NCI-H1092 (cell line): Measurements from ENCODE around the gene TOP3B.

Source experiments
- DNase-seq: peaks from one replicate; lab custom pipeline; 2025; lab: John Stamatoyannopoulos, UW

The TOP3B gene, protein sequence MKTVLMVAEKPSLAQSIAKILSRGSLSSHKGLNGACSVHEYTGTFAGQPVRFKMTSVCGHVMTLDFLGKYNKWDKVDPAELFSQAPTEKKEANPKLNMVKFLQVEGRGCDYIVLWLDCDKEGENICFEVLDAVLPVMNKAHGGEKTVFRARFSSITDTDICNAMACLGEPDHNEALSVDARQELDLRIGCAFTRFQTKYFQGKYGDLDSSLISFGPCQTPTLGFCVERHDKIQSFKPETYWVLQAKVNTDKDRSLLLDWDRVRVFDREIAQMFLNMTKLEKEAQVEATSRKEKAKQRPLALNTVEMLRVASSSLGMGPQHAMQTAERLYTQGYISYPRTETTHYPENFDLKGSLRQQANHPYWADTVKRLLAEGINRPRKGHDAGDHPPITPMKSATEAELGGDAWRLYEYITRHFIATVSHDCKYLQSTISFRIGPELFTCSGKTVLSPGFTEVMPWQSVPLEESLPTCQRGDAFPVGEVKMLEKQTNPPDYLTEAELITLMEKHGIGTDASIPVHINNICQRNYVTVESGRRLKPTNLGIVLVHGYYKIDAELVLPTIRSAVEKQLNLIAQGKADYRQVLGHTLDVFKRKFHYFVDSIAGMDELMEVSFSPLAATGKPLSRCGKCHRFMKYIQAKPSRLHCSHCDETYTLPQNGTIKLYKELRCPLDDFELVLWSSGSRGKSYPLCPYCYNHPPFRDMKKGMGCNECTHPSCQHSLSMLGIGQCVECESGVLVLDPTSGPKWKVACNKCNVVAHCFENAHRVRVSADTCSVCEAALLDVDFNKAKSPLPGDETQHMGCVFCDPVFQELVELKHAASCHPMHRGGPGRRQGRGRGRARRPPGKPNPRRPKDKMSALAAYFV

DNA sequence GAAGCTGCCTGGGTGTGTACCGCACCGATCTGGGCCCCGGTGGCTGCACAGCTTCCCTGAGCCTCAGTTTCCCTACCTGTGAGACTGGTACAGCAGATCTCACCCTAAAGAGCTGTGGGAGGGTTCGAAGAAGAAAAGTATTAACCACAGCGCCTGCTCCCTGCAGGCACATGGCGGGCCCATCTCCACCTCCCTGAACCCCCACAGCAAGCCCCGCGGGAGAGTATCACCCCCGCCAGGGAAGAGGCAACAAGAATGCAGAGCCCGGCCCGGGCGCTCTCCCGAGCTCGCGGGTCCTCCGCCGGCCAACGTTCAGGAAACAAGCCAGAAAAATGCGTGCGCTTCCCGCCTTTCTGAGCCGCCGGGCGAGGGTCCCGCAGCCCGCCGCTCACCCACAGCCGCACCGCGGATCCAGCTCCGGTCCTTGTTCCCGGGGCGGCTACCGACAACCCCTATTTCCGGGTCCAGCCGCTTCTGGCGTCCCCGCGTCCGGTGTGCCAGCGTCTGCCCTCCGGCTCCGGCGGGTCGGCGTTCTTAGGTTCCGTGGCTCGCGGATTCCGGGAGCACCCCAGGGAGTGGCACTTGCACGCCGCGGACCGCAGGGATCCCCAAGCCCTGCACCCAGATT lies at the start of gene TOP3B:
TOP3B (minus strand) TSS at position 450 of the 628 bp plus-strand sequence. CDS start 7,078 bp downstream, outside the sequence.
- peak; percentile 72 for DNase-seq

DNA sequence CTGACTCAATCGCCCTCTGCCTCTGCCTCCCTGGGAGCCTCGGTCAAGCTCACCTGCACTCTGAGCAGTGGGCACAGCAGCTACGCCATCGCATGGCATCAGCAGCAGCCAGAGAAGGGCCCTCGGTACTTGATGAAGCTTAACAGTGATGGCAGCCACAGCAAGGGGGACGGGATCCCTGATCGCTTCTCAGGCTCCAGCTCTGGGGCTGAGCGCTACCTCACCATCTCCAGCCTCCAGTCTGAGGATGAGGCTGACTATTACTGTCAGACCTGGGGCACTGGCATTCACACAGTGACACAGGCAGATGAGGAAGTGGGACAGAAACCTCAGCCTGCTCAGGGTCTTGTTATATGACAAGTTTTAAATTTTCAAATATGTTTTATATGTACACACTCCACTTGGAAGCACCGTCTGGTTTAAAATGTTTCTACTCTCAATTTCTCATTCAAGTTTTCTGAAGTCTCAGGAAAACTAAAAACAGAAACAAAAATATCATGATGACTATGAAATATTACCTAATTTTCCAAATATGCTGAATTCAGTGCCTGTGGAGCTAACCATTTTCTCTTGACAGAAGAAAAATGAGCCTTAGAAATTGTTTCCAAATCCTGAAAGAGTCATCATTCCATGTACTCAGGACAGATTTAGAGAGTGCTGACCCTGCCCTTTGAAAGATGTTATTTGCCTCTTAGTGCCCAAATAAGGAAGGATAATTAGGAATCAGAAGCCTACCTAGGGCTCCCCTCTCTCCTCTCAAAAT lies 48.8 kb upstream of the TOP3B start:
- no peak for DNase-seq

DNA sequence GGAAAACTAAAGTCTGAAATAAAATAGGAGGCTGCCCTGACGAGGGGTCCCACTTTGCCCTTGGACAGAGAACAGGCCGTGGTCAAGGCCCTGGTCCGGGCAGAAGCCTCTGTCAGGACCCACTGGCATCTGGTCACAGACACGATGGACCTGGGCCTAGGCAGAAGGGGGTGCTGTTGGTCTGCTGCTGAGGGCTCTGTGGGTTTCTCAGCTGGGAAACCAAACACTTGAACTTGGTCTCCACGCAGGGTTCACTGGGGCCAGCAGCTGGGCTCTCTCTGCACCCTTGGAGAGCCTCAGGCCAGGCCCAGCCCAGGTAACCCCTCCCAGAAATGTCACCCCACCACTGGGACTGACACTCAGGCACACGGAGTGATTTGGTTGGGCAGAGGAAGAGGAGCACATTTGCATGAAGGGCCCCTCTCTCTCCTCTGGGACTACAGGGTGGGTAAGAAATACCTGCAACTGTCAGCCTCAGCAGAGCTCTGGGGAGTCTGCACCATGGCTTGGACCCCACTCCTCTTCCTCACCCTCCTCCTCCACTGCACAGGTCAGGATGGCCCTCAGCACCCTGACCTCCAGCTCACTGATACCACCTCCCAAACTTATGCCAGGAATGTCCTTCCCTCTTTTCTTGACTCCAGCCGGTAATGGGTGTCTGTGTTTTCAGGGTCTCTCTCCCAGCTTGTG lies 48.1 kb upstream of the TOP3B start:
- peak; percentile 1 for DNase-seq

DNA sequence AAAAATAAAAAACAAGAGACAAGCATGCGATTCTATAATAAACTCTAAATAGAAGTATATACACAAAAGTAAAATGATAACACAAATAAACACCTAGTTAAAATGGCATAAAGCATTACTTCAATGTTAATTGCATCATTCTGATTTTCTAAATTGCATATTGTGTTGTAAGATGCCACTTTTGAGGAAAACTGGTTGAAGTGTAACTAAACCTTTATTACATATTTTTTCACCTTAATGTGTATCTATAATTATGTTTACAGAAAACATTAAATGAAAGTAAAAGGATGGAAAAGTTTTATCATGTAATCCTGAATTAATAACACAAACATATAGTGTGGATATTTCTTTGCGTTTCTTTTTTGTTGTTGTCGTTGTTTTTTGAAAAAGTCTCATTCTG lies 45.4 kb upstream of the TOP3B start:
- no peak for DNase-seq

DNA sequence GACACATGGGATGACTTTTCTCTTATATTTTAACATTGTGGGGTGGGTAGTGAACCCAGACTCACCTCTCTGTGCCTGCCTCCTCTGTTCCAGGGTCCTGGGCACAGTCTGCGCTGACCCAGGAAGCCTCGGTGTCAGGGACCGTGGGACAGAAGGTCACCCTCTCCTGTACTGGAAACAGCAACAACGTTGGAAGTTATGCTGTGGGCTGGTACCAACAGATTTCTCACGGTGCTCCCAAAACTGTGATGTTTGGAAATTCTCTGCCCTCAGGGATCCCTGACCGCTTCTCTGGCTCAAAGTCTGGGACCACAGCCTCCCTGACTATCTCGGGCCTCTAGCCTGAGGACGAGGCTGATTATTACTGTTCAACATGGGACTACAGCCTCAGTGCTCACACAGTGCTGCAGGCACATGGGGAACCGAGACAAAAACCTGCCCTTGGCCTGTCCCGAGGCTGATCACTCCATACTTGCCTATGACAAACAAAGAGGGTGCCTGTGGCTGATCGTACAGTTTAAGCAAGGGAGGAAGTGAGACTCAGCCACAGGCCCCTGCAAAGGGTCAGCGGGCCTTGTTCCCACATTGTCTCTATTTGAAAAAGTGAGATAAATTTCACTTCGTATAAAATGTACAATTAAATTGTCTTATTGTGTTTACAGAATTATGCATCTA lies 43.7 kb upstream of the TOP3B start:
- DNase-seq = no peak

DNA sequence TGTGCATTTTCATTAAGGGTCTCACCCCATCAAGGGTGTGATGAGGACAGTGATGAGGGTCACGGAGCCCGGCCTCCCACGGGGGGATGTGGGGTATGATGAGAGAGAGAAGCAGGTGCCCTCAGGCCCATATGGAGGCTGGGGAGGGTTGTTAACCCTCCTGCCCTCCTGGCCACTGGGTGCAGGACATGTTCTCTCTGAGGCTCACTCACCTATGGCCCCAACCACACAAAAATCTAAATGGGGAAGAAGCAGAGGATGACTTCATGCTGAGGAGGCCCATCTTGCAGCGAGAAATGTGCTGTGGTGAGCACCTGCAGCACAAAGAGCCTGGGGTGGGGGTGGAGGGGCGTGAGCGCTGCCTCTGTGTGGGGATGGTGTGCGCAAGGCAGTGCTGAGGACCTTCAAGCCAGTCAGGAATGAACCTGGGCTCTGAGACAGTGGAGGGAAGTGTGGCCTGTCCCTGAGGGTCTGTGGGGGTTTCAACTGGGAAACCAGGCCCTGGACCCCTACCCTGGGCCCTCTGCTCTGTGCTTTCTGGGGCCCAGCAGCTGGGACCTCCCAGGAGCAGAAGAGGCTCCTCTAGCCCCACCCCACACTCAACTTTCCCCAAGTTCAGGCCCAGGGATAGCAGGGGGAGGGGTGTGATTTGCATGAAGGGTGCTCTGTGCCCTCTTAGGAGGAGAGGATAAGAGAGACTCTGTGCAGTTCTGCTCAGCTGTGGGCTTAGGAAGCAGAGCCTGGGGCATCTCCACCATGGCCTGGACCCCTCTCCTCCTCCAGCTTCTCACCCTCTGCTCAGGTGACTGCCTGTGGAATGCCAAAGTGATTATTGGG lies 43.0 kb upstream of the TOP3B start:
- no peak for DNase-seq

DNA sequence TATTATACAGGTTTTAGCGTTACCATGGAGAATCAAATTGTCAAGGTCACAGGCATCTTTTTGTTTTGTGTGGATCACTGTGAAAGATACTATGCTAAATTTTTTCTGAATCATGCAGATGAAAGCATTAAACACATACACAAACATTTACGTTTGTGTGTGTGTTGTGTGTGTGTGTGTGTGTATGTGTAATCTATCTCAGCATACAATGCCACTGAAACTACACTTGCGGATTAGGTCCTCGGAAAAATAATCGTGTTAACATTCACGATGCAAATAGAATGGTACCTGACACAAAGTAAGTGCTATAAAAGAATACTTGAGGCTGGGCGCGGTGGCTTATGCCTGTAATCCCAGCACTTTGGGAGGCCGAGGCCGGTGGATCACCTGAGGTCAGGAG lies 41.9 kb upstream of the TOP3B start:
- DNase-seq = no peak

DNA sequence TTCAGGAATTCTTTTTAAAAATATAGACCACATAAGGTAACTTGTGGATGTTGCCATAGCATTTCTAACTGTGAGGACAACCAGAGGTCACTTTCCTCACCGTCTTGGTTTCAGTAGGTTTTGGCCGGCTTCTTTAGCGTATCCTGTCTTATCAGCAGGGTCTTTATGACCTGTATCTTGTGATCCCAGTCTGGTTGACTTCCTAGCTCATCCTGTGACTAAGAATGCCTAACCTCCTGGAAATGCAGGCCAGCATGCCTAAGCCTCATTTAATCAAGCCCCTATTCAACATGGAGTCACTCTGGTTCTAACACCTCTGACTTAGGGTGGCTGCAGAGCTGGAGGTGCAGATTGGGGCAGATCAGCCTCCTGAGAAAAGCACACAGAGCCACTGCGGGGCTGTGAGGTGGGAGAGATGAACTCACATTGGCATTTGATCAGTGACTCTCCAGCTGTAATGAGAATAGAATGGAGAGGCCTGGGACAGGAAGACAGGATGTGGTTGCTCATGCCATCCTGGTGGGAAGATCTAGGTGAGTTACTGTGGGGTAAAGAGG lies 41.1 kb upstream of the TOP3B start:
- no peak for DNase-seq

DNA sequence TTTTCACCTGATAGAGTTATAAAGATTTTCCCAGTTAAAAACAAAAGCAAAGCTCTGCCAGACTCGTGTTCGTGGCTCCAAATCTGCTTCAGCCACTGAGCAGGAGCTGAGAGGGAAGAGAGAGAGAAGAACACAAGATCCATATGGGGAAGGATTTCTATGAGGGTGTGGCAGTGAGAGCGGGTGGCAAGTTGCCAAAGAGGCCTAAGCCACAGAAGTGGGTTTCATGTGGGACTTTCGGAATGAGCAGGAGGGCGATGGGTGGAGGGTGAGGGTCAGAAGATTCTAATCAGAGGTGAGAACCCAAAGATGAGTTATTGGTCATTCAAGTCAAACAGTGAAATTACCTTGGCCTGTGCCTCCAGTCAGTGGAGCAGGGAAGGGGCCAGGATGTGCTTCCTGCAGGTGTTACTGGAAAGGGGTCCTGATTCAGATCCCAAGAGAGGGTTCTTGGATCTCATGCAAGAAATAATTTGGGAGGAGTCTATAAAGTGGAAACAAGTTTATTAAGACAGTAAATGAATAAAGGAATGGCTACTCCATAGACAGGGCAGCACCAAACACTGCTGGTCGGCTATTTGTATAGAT lies 40.5 kb upstream of the TOP3B start:
- no peak for DNase-seq

DNA sequence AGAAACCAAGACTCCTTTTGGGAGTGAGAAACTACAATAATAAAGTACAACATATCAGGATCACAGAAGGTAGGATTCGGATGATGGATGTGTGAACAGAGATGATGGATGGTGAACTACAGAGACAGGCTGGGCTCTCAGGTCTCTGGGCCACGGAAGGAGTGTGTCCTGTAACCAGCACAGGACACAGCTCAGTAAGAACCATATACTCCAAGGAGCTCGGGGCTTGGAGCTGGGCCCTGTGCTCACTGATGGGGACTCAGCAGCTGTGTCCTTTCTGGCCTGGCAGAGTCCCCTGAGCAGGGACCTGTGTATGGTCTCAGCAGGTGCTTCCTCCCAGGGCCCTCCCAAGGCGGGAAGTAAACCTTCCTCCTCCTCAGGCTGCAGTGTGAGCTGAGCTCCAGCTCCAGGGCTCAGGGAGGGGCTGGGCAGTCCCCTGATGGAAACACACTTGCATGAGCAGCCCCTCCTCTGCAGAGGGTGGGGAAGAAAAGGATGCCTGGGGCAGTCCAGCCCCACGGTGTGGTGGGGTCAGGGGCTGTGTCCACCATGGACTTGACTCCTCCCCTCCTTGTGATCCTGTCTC lies 39.8 kb upstream of the TOP3B start:
- no peak for DNase-seq

DNA sequence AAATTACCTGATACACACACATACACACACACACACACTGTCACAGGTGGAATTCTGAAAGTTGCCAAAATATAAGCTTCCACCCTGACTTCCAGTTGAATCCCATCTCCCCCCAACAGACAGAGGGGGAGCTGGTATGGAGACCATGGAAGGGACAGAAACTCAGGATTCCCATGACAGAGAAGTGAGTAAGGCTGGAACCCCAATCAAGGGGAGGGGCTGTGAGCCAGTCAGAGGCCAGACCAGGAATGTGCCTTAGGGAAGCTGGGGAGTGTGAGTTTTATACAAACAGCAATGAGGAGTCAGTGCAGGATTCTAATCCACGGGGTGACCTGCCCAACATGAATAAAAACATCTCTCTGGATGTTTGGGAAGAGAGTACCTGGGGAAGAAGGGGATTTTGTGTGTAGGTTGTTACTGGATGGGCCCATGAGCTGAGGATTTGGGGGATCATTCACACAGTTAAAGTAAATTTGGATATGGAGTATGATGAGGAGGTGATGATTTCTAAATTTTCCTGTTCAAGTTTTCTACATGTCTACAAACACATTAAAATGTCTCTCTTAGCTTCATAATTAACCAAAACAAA lies 38.7 kb upstream of the TOP3B start:
- DNase-seq = no peak

DNA sequence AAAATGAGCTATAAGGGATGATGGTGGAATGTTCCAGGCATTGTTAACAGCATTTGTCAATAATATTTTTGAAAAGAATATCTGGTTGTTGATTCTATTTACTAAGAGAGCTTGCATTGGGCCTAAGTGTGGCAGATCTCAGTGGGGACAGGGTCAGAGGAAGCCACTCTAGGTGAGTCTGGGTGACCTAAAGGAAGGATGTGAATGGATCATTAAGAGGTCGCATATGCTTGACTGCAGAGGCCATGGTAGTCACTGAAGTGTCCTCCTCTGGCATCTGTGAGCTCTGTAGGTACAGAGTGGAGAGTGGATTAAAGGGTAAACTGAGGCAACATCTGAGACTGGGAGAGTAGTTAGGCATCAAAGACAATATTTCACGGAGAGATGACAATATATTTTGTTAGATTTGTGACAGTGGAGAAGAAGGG lies 37.9 kb upstream of the TOP3B start:
- no peak for DNase-seq

DNA sequence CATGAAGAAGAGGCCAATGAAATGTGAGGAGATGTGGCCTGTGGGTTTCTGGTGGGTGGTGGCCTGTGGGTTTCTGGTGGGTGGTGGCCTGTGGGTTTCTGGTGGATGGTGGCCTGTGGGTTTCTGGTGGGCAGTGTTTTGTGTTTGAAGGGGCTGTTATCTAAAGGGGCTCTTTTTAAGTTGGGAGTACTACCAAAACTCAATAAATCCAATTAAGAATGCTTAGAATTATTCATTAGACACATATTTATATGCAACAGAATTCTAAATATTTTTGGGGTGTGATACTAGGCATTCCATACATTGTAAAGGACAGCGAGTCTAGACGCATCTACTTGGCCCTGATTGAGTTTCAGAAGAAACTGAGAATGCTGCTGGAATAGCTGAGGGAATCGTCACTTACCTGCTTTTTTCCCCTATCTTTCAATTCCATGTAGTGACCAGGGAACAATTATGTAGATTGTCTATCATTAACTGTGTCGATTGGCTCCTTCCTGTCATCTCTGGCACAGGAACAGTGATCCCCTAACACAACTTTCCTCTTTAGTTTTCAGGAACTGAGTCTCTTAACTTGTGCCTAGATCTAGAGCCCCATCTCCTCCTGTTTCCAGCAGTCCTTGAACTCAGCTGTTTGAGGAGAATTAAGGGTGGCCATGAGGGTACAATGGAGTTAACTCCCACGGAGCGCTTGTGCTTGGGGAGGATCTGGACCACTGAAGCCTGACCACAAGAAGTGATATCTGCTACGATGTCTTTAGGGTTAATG lies 37.3 kb upstream of the TOP3B start:
- no peak for DNase-seq

DNA sequence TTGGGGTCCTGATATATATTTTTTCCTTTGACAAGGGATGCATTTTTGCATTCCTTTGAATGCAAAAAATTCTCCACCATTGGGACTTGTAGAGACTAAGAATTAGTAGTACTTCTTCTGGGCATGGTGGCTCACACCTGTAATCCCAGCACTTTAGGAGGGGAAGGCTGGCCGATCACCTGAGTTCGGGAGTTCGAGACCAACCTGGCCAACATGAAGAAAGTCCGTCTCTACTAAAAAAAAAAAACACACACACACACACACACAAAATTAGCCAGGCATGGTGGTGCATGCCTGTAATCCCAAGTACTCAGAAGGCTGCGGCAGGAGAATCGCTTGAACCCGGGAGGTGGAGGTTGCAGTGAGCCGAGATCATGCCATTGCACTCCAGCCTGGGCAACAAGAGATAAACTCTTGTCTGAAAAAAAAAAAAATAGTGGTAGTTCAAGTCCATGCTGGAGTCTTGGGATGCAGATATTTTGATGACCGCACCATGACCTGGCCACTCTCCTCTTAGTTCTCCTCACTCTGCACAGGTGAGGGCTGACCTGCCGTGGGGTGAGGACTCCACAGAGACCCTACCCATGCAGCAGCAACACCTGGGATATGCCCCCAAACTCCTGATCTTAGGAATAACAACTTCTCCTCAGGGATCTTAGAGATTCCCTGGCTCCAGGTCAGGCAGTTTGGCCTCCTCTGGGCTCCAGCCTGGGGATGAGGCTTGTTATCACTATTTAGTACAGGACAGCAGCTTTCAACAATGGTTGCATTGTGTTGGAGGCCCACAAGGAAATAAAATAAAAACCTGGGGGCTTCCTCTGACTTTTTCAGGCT lies 36.5 kb upstream of the TOP3B start:
- DNase-seq = no peak

DNA sequence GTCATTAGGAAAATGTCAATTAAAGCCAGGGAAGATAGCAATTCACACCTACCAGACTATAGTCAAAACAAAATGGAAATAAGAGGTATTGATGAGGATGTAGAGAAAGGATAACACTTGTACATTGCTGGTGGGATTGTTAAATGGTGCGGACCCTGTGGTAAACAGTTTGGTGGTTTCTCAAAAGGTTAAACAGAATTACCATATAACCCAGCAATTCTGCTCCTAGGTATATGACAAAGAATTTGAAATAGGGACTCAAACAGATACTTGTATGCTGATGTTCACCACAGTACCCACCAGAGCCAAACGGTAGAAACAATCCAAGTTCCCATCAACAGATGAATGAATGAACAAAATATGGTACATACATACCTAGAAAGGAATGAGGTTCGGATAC lies 33.0 kb upstream of the TOP3B start:
- DNase-seq = no peak

DNA sequence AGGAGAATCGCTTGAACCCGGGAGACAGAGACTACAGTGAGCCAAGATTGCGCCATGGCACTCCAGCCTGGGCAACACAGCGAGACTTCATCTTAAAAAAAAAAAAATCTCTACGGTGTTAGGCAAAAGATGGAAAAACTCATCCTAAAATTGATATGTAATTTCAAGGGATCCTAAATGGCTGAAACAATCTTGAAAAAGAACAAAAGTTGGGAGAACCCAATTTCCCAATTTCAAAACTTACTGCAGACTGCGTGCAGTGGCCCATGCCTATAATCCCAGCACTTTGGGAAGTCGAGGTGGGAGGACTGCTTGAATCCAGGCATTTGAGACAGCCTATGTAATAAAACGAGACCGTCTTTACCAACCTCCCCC lies 31.7 kb upstream of the TOP3B start:
- no peak for DNase-seq
